ENCODE measurements around the gene GLIS1.

GLIS1 gene

GRCh38 chr1:53678507-53678906 lies 60.5 kb downstream of the GLIS1 start:
- DNase-seq (ENCODE audit: low spot score), result no peak

DNA sequence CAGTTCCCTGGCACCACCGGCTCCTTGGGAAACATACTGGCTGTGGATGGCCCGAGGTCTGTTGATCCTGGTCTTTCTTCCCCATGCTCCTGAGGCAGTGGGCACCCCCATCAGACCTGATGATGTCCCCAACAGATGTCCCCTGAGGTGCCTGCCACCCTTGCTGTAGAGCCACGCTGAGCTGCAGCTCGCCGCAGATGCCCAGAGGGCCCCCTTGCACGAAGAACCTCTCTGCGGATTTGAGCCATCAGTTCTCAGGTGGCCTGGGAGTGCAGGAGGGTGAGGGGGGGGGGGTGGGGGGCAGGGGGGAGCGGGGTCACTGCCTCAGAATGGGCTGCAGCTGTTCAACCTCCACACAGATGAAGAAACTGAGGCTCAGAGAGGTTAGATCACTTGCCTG lies 60.9 kb downstream of the GLIS1 start:
- DNase-seq (ENCODE audit: low spot score), result no peak

DNA sequence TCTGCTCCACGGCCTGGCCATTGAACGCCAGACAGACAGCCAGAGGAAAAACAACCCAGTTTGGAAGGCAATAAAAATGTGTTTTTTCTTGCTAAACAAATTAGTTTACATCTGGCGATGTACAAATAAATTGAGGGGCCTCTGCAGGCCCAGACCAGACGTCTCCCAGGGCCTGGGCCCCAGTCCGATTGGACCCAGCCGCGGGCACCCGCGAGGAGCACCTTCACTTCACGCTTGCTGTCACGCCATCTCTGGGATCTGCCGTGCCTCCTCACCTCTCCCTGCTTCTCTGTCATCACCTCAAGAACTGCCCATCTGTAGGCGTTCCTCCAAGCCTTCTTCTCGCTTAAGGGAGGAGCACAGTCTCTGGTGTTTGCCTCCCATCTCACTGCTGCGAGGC lies 61.5 kb downstream of the GLIS1 start:
- DNase-seq (ENCODE audit: low spot score), result no peak

GRCh38 chr1:53672785-53673184 lies 66.2 kb downstream of the GLIS1 start:
- no peak for DNase-seq (ENCODE audit: low spot score)

GRCh38 chr1:53672243-53672642 lies 66.7 kb downstream of the GLIS1 start:
- DNase-seq (ENCODE audit: low spot score), result no peak

DNA sequence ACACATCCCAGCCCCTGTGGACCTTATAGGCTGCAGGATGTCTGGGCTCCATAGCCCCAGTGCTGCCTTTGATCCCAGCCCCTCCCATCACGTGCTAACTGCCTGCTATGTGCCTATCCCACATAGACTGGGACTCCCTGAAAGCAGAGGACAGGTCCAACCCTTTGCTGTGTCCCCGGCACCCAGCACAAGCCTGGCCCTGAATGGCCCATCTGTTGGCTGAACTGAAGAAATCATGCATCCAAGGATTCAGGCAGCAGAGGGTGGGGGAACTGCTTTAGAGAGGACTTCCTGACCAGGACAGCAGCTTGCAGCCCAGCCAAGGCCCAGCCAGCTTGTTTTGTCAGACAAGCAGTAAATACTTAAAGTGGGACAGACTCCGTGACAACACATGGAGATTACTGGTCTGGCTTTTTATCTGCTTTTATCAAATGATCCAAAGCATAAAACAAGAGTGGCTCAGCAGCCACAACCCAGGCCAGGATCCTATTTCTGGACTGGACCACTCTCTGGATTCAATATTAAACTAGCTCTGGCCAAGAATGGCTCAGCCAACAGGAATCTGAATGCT lies 69.3 kb downstream of the GLIS1 start:
- DNase-seq (ENCODE audit: low spot score), result no peak

DNA sequence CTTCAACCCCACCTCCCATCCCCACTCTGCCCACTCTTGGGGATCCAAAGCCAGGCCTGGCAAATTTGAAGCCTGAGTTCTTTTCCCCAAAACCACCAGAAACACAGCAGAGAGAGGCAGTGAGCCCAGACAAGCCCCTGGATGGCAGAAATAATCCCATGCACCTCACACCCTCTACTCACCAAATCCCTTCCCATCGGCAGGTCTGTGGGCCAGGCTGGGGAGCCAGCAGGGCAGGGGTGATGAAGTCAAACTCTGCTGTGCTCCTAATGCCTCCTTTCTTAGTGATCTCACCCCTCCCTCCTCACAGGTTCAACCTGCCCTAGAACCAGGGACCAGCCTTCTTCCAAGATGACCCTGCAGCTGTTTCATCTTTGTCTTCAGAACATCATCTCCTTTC lies 72.4 kb downstream of the GLIS1 start:
- DNase-seq (ENCODE audit: low spot score), result no peak

GRCh38 chr1:53665996-53666395 lies 73.0 kb downstream of the GLIS1 start:
- no peak for DNase-seq (ENCODE audit: low spot score)

- DNase-seq (ENCODE audit: low spot score), result no peak
Measured at GRCh38 chr1:53663529-53664300, 75.2 kb downstream of the GLIS1 start.

DNA sequence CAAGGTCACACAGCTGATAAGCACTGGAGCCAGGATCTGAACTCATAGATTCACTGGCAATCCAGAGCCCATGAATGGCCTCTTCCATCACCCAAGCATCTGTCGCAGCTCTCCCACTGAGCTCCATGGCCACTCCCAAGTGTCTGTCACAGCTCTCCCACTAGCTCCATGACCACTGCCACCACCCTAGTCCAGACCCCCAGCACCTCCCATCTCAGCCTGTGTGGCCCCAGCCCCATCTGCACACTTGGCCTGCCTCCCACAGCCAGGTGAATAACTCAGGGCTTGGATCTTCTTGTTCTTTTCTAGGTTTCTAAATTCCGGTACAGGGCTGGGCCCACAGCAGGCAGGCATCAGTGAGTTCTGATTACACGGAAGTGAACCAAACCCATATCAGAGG lies 76.0 kb downstream of the GLIS1 start:
- DNase-seq (ENCODE audit: low spot score), result no peak

DNA sequence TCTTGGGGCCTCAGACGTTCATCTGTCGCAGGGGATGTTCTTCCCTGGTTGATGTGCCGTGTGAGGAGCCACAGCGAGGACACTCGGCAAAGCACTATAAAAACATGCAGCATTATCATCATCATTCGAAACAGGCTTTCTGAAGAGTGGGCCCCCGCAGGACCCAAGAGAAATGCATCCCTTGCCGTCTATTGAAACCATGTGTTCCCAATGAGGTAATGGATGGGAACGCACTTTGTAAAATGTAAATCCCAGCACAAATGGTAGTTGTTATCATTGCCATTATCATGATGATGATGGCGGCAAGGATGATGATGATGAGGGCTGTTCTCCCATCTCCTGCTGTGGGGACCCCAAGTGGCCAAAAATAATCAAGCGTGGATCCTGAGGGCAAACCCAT lies 76.8 kb downstream of the GLIS1 start:
- no peak for DNase-seq (ENCODE audit: low spot score)

DNA sequence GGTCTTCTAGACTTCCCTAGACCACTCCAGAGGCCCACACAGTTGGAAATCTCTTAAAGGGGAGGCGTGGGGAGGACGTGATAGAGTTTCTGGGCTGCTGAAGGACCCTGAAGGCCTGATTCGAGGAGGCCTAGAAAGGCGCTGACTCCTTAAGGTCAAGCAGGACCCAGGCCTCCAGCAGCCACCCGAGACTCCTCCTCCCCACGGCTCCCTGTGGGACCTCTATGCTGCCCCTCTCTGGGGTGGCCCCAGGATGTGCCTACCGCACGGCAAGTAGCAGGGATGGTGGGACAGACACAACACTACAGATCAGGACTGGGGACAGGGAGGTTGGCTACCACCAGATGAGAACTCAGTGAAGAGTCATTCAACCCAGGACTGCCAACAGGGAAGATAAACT lies 77.5 kb downstream of the GLIS1 start:
- no peak for DNase-seq (ENCODE audit: low spot score)

DNA sequence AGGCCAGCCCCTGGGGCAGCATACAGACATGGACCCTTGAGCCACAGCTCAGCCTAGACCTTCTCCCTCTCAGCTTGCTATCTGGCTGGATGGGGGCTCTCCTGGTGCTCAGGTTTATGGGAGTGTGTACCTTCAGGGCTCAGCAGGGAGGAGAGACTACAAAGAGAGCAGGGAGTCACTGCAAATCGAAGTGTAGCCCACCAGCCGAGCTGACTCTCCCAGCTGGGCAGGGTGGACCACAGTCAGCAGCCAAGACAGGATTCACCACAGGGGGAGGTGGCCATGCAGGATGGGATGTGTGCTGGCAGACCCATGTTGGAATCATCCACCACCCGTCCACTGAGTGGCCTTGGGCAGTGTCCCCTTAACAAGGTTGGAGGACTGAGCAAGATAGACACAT lies 78.3 kb downstream of the GLIS1 start:
- no peak for DNase-seq (ENCODE audit: low spot score)

DNA sequence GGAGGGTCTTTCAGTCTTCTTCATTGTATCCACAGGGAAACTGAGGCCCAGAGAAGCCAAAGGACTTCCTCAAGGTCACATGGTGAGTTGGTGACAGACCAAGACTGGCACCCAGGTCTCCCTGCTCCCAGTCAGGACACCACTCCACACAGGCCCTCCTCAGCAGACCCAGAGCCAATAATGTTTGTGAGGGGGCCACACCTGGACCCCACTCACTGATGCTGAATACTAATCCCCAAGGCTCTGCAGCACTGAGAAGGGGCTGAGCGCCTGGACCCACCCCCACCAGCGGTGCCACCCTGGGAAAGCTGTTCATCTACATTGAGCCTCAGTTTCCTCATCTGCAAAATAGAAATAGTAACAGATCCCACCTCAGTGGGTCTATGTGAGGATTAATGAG lies 79.5 kb downstream of the GLIS1 start:
- DNase-seq (ENCODE audit: low spot score), result no peak

- no peak for DNase-seq (ENCODE audit: low spot score)
Measured at GRCh38 chr1:53658489-53659230, 80.3 kb downstream of the GLIS1 start.

GRCh38 chr1:53657891-53658396 lies 81.0 kb downstream of the GLIS1 start:
- no peak for DNase-seq (ENCODE audit: low spot score)

DNA sequence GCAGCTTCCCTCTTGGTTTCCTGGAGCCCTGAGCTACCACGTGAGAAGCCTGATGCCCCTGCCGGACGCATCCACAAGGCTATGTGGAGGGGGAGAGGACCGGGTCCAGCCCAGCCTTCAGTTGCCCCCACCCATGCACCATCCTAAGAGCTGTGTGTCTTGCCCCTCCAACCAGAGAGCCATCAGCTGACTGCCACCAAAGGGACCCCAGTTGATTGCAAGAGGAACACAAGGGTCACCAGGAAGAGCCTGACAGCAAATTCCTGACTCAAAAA lies 81.5 kb downstream of the GLIS1 start:
- no peak for DNase-seq (ENCODE audit: low spot score)

DNA sequence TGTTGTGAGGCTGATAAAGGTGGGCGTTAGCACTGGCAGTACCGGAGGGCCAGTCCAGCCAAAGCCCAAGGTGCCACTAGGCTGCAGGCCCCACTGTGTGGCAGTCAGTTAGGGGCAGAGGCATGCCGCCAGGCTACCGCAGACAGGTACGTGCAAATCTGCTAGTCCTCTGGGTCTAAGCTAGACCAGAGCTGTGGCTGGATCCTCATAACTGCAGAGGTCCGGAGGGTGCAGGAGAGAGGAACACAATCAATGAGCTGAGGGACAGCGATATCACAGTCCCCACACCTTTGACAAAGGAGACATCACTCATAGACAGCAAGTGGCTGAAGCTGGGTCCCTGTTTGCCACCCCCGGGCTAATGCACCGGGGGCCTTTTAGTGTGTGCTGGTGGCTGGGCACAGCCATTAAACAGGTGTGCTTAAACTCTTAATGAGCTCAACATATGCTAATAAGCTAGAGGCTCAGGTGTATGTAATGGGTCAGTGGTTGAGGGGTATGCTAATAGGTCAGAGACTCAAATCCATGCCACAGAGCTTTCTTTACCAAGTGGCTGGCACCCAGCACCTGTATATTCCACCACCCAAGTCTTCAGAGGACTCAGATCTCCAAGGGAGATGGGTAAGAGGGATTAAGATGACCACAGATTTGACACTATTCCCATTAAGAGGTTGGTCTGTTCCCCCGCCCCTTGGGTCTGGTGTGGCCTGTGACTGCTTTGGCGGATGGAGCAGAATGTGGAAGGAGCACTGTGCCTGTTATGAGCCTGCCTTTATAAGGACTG lies 82.0 kb downstream of the GLIS1 start:
- no peak for DNase-seq (ENCODE audit: low spot score)

DNA sequence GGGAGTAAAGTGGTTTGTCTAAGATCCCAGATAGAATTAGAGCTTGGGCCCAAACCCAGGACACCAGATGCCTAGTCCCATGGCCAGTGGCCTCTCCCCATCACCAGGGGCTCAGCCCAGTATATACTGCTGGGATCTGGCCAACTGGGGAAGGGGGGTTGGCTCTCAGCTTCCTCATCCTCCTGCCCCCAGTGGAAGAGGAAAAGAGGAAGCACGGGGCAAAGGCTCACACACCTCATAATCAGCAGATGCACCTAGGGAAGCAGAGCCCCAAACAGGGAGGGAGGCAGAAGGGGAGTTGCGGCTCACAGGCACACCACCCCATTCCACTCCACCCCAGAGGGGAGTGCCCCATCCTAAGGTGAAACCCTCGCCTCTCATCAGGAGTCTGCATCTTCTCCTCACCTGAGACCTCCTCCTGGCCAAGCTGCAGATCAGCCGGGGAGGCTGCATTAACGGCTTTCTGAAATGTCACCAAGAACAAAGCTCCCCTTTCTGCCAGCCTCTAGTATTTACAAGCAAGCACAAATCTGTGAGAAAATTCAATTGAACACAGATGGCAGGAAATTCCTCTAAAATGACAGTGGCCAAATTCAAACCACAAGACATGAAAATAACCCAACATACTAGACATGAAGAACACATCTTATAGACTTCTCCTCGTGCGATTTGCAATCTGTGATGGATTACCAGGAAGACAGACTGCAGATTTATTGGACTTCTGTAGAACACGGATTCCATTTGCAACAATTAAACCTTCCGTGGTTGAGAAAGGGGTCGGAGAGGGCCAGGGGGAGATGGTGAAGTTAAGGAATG lies 82.8 kb downstream of the GLIS1 start:
- no peak for DNase-seq (ENCODE audit: low spot score)

GRCh38 chr1:53654216-53655210 lies 84.5 kb downstream of the GLIS1 start:
- DNase-seq (ENCODE audit: low spot score), result no peak

GRCh38 chr1:53653631-53654030 lies 85.3 kb downstream of the GLIS1 start:
- DNase-seq (ENCODE audit: low spot score), result no peak

Measured in HuH-7 (cell line).